ENCODE data around the gene UNC13D.

GRCh38 chr17:75842963-75843576 lies 1.1 kb downstream of the UNC13D start:
- TF ChIP-seq CTCF (optimal IDR thresholded peaks at IDR 0.05 in 1 of 3, IDR thresholded peaks at IDR 0.05 in 1 of 3, conservative IDR thresholded peaks at IDR 0.05 in 1 of 3; ENCODE audit: extremely low read depth in 1 of 3, insufficient read depth in 2 of 3, low read length in 3 of 3) = no peak
- TF ChIP-seq EZH2 (IDR thresholded peaks at IDR 0.05; ENCODE audit: low read length) = no peak
